HG02623 (cell line): ENCODE results near the gene CDH13.

Source experiments
- ATAC-seq: cut with Tn5 transposase; IDR thresholded peaks from one replicate; pipeline ENCODE4 v1.9.1; 2021; ENCODE audit warnings: moderate library complexity; ENCODE audit not compliant: unreplicated experiment

The CDH13 gene

GRCh38 chr16:83268169-83268568 is 641.4 kb downstream of the CDH13 start:
- no peak for ATAC-seq

- no peak for ATAC-seq
These were observed 642.3 kb downstream of the CDH13 start for GRCh38 chr16:83269048-83269447.

- no peak for ATAC-seq
These were observed 642.8 kb downstream of the CDH13 start for GRCh38 chr16:83269541-83269940.

- no peak for ATAC-seq
These were observed 643.3 kb downstream of the CDH13 start for GRCh38 chr16:83270061-83270460.

GRCh38 chr16:83270640-83271039 is 643.9 kb downstream of the CDH13 start:
- ATAC-seq = no peak

GRCh38 chr16:83271123-83271522 is 644.4 kb downstream of the CDH13 start:
- no peak for ATAC-seq

- ATAC-seq = no peak
These were observed 645.3 kb downstream of the CDH13 start for GRCh38 chr16:83271970-83272575.

- no peak for ATAC-seq
These were observed 646.1 kb downstream of the CDH13 start for GRCh38 chr16:83272843-83273242.

- no peak for ATAC-seq
These were observed 646.9 kb downstream of the CDH13 start for GRCh38 chr16:83273504-83274173.

GRCh38 chr16:83279251-83279650 is 652.5 kb downstream of the CDH13 start:
- ATAC-seq = no peak

- ATAC-seq = no peak
These were observed 659.2 kb downstream of the CDH13 start for GRCh38 chr16:83285921-83286320.

GRCh38 chr16:83296505-83296904 is 669.7 kb downstream of the CDH13 start:
- ATAC-seq = no peak

GRCh38 chr16:83298541-83298940 is 671.8 kb downstream of the CDH13 start:
- no peak for ATAC-seq

GRCh38 chr16:83300326-83300725 is 673.6 kb downstream of the CDH13 start:
- no peak for ATAC-seq

GRCh38 chr16:83301971-83302370 is 675.2 kb downstream of the CDH13 start:
- ATAC-seq = no peak

GRCh38 chr16:83302853-83303252 is 676.1 kb downstream of the CDH13 start:
- ATAC-seq = no peak

GRCh38 chr16:83305092-83305491 is 678.3 kb downstream of the CDH13 start:
- ATAC-seq = no peak

GRCh38 chr16:83306961-83307593 is 680.3 kb downstream of the CDH13 start:
- no peak for ATAC-seq

GRCh38 chr16:83307594-83307992 is 680.8 kb downstream of the CDH13 start:
- ATAC-seq = no peak

GRCh38 chr16:83308414-83308813 is 681.6 kb downstream of the CDH13 start:
- no peak for ATAC-seq

GRCh38 chr16:83310816-83311215 is 684.0 kb downstream of the CDH13 start:
- no peak for ATAC-seq

- no peak for ATAC-seq
These were observed 685.4 kb downstream of the CDH13 start for GRCh38 chr16:83312015-83312717.
